ENCODE results near the gene COL18A1.

Gene COL18A1

GRCh38 chr21:45455674-45456583 is 51.0 kb downstream of the COL18A1 start:
- no peak for DNase-seq (ENCODE audit: low spot score)
- in situ Hi-C loops (cut with MboI; ENCODE audit: low sequenced_read_pairs, unreplicated experiment) = no loop called here
- TF ChIP-seq CTCF (IDR thresholded peaks at IDR 0.05; ENCODE audit: borderline replicate concordance, control extremely low read depth, extremely low read depth, insufficient read depth, missing control alignments) = no peak

GRCh38 chr21:45456584-45457160 is 51.7 kb downstream of the COL18A1 start:
- TF ChIP-seq CTCF (IDR thresholded peaks at IDR 0.05; ENCODE audit: borderline replicate concordance, control extremely low read depth, extremely low read depth, insufficient read depth, missing control alignments) = no peak
- no peak for DNase-seq (ENCODE audit: low spot score)
- in situ Hi-C loops (cut with MboI; ENCODE audit: low sequenced_read_pairs, unreplicated experiment) = no loop called here

GRCh38 chr21:45457161-45457831 is 52.3 kb downstream of the COL18A1 start:
- DNase-seq (ENCODE audit: low spot score) = no peak
- TF ChIP-seq CTCF (IDR thresholded peaks at IDR 0.05; ENCODE audit: borderline replicate concordance, control extremely low read depth, extremely low read depth, insufficient read depth, missing control alignments) = no peak
- in situ Hi-C loops (cut with MboI; ENCODE audit: low sequenced_read_pairs, unreplicated experiment) = no loop called here

- TF ChIP-seq CTCF (IDR thresholded peaks at IDR 0.05; ENCODE audit: borderline replicate concordance, control extremely low read depth, extremely low read depth, insufficient read depth, missing control alignments) = no peak
- in situ Hi-C loops (cut with MboI; ENCODE audit: low sequenced_read_pairs, unreplicated experiment) = no loop called here
- DNase-seq (ENCODE audit: low spot score) = no peak
Measured at GRCh38 chr21:45457832-45458172, 52.8 kb downstream of the COL18A1 start.

- TF ChIP-seq CTCF (IDR thresholded peaks at IDR 0.05; ENCODE audit: borderline replicate concordance, control extremely low read depth, extremely low read depth, insufficient read depth, missing control alignments) = no peak
- no peak for DNase-seq (ENCODE audit: low spot score)
- in situ Hi-C loops (cut with MboI; ENCODE audit: low sequenced_read_pairs, unreplicated experiment) = no loop called here
Measured at GRCh38 chr21:45458281-45459170, 53.6 kb downstream of the COL18A1 start.
